Liver (tissue), 3 donors: ENCODE results near the gene KMT2D.

Experiments
- FOXA1 ChIP-seq: IDR thresholded peaks from 2 replicates; pipeline ENCODE4 v1.6.1; 2016; ENCODE audit warnings: antibody characterized with exemption
- GABPA ChIP-seq, 2 donors: IDR thresholded peaks in 1 of 2; conservative IDR thresholded peaks in 1 of 2; 2 replicates each; pipeline ENCODE4 v1.6.1; 2016; ENCODE audit warnings: antibody characterized with exemption in 2 of 2, mild to moderate bottlenecking in 1 of 2, moderate library complexity in 1 of 2
- HNF4A ChIP-seq, 2 donors: conservative IDR thresholded peaks; 2 replicates each; pipeline ENCODE4 v1.6.1; 2016; ENCODE audit warnings: antibody characterized with exemption in 2 of 2, mild to moderate bottlenecking in 2 of 2
- NR2F2 ChIP-seq: IDR thresholded peaks from 2 replicates; pipeline ENCODE4 v1.6.1; 2016; ENCODE audit warnings: antibody characterized with exemption
- TAF1 ChIP-seq: conservative IDR thresholded peaks from 2 replicates; pipeline ENCODE4 v1.6.1; 2016; ENCODE audit warnings: antibody characterized with exemption, mild to moderate bottlenecking
- TF ChIP-seq, protein P1 (sequence below): fragments of 150-350 bp; IDR thresholded peaks from 2 replicates; pipeline ENCODE4 v1.5.1; 2017; ENCODE audit warnings: improper control_type of control experiment, low read depth, low read length; ENCODE audit not compliant: missing input control
- TF ChIP-seq, protein P2 (sequence below): IDR thresholded peaks from 2 replicates; pipeline ENCODE4 v1.6.1; 2016; ENCODE audit warnings: antibody characterized with exemption
- donor health status: healthy.
- donor health status: healthy.

DNA sequence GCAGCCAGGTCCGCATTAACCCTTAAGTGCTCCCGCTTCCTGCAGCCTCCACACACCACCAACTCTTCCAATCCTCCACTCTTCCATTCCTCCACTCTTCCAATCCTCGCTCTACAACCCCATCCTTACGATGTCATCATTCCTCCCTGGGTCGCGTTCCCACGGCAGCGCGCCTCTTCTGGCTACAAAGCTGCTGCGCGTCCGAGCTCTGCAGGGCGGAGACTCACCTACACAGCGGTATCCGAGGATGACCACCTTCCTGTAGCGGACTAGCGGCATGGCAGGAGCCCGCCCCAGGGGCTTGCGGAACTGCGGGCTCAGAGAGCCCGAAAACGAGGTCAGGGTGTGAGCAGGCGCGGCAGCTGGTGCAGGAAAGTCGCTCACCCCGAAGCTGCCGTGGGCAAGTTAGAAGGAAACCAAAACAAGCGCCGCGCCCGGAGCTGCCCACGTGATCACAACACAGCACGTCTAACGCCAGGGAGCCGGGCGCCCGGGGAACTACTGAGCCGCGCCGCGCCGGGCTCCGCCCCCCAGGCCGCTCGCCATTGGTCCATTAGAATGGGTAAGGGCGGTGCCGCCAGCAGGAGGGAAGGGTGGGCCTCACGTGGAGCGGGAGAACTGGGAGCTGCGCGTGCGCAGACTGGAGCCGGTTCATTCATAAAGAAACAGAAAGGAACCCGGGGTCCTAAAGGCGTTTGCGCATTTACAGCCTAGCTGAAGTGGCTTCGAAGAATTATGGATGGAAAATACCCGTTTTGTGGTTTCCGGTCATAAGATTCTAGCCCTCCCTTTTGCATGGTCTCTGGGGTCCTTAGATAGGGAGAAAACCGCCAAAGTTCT is 9.1 kb upstream of the KMT2D start, which contains the start of gene RHEBL1:
- TF ChIP-seq, protein P1, sequence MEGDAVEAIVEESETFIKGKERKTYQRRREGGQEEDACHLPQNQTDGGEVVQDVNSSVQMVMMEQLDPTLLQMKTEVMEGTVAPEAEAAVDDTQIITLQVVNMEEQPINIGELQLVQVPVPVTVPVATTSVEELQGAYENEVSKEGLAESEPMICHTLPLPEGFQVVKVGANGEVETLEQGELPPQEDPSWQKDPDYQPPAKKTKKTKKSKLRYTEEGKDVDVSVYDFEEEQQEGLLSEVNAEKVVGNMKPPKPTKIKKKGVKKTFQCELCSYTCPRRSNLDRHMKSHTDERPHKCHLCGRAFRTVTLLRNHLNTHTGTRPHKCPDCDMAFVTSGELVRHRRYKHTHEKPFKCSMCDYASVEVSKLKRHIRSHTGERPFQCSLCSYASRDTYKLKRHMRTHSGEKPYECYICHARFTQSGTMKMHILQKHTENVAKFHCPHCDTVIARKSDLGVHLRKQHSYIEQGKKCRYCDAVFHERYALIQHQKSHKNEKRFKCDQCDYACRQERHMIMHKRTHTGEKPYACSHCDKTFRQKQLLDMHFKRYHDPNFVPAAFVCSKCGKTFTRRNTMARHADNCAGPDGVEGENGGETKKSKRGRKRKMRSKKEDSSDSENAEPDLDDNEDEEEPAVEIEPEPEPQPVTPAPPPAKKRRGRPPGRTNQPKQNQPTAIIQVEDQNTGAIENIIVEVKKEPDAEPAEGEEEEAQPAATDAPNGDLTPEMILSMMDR: no peak
- peak in 1 of 2 donors; percentile 4 for TF ChIP-seq HNF4A (conservative IDR thresholded peaks at IDR 0.05)
- TF ChIP-seq, protein P2, sequence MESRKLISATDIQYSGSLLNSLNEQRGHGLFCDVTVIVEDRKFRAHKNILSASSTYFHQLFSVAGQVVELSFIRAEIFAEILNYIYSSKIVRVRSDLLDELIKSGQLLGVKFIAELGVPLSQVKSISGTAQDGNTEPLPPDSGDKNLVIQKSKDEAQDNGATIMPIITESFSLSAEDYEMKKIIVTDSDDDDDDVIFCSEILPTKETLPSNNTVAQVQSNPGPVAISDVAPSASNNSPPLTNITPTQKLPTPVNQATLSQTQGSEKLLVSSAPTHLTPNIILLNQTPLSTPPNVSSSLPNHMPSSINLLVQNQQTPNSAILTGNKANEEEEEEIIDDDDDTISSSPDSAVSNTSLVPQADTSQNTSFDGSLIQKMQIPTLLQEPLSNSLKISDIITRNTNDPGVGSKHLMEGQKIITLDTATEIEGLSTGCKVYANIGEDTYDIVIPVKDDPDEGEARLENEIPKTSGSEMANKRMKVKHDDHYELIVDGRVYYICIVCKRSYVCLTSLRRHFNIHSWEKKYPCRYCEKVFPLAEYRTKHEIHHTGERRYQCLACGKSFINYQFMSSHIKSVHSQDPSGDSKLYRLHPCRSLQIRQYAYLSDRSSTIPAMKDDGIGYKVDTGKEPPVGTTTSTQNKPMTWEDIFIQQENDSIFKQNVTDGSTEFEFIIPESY: no peak
- no peak for TF ChIP-seq TAF1
- TF ChIP-seq GABPA (IDR thresholded peaks at IDR 0.05 in 1 of 2, conservative IDR thresholded peaks at IDR 0.05 in 1 of 2): peak in 1 of 2 donors; percentile 58
- TF ChIP-seq NR2F2: no peak
- TF ChIP-seq FOXA1: no peak
